ENCODE measurements around the gene OR9Q1. TPM values are rescaled to one million over a fixed set of nuclear protein-coding genes. Genes with fewer than 3 reads are reported as not detected.

The OR9Q1 gene
- total and polyA plus RNA-seq, 2 of the 8 experiments (the other 6 are each of a cell fraction or from before 2014, with no cell fraction given), result not detected

DNA sequence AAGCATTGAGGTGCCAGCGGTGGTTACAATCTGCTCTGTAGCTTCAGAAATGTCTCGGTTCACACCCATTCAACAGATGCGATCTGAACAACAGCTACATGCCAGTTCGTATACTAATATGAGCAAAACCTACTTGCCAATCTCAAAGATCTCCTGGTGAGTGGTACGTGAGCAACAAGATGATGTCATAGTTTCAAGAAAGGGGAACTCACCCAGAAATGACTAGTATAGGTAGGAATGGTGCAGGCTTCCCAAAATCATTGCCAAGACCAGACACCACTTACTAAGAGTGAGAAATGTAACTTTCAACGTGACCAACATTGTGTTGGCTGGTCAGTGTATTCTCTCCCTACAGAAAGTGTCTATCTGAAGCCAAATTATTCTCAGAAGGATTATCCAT is 38.1 kb downstream of the OR9Q1 start:
- H3K4ac ChIP-seq (replicated peaks; ENCODE audit: insufficient read length, low read depth, low read length), result no peak overlapping the region
- H3K18ac ChIP-seq (ENCODE audit: extremely low read depth, low read length), result no peak overlapping the region
- no peak overlapping the region for H3K27ac ChIP-seq (ENCODE audit: low read depth, low read length)
- no peak overlapping the region for H3K4me3 ChIP-seq (ENCODE audit: extremely low read depth in 1 of 4, insufficient read depth in 2 of 4, low read depth in 3 of 4, low read length in 4 of 4)
- no peaks in the 10 kb centered on the region for H4K20me1 ChIP-seq (replicated peaks in 1 of 2; ENCODE audit: control insufficient read depth in 1 of 2, insufficient read depth in 2 of 2, low read length in 2 of 2)
- H3K27me3 ChIP-seq (replicated peaks in 1 of 4; ENCODE audit: control insufficient read depth in 3 of 4, extremely low read depth in 1 of 4, insufficient read depth in 3 of 4, low read length in 3 of 4), result no peaks in the 10 kb centered on the region
- H3K9ac ChIP-seq (replicated peaks in 1 of 4; ENCODE audit: extremely low read depth in 1 of 4, low read depth in 3 of 4, low read length in 3 of 4), result no peak overlapping the region
- H3K4me1 ChIP-seq (replicated peaks in 1 of 4; ENCODE audit: control insufficient read depth in 3 of 4, insufficient read depth in 4 of 4, low read length in 3 of 4), result peaks cover 0 to 19% (median 16%) of the 10 kb centered on the region in 4 experiments; a peak in 6 of 7 replicates
- no peak overlapping the region for H4K91ac ChIP-seq (replicated peaks; ENCODE audit: insufficient read length, low read length)
- CTCF ChIA-PET (ENCODE audit: partially characterized antibody), result interaction anchor here (0.9 to 3.5 kb wide), 11 partner anchors 13 to 462 kb away, joined by 3 to 15 read pairs (median 5); partner anchors contain the start of gene OR9I1
- no peak overlapping the region for H3K56ac ChIP-seq (replicated peaks; ENCODE audit: insufficient read length, low read depth, low read length)
- FAIRE-seq, result no peak
- no peak overlapping the region for H2BK20ac ChIP-seq (ENCODE audit: low read length)
- no peak overlapping the region for H2BK5ac ChIP-seq (ENCODE audit: low read depth, low read length)
- TF ChIP-seq FOSL1 (IDR thresholded peaks at IDR 0.05; ENCODE audit: insufficient read depth, low read depth, low read length) (no peak), BACH1 (IDR thresholded peaks at IDR 0.05; ENCODE audit: low read length) (no peak), HDAC2 (IDR thresholded peaks at IDR 0.05; ENCODE audit: borderline replicate concordance in 1 of 2, low read depth in 2 of 2, low read length in 2 of 2) (no peak), JUN (IDR thresholded peaks at IDR 0.05; ENCODE audit: low read depth, low read length) (no peak)
- TF ChIP-seq, protein P1, sequence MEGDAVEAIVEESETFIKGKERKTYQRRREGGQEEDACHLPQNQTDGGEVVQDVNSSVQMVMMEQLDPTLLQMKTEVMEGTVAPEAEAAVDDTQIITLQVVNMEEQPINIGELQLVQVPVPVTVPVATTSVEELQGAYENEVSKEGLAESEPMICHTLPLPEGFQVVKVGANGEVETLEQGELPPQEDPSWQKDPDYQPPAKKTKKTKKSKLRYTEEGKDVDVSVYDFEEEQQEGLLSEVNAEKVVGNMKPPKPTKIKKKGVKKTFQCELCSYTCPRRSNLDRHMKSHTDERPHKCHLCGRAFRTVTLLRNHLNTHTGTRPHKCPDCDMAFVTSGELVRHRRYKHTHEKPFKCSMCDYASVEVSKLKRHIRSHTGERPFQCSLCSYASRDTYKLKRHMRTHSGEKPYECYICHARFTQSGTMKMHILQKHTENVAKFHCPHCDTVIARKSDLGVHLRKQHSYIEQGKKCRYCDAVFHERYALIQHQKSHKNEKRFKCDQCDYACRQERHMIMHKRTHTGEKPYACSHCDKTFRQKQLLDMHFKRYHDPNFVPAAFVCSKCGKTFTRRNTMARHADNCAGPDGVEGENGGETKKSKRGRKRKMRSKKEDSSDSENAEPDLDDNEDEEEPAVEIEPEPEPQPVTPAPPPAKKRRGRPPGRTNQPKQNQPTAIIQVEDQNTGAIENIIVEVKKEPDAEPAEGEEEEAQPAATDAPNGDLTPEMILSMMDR (IDR thresholded peaks at IDR 0.05; ENCODE audit: control extremely low read depth in 1 of 3, insufficient read depth in 1 of 3, low read depth in 1 of 3, low read length in 3 of 3), result no peak
- TF ChIP-seq, protein P2, sequence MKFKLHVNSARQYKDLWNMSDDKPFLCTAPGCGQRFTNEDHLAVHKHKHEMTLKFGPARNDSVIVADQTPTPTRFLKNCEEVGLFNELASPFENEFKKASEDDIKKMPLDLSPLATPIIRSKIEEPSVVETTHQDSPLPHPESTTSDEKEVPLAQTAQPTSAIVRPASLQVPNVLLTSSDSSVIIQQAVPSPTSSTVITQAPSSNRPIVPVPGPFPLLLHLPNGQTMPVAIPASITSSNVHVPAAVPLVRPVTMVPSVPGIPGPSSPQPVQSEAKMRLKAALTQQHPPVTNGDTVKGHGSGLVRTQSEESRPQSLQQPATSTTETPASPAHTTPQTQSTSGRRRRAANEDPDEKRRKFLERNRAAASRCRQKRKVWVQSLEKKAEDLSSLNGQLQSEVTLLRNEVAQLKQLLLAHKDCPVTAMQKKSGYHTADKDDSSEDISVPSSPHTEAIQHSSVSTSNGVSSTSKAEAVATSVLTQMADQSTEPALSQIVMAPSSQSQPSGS (IDR thresholded peaks at IDR 0.05; ENCODE audit: low read length), result no peak
- POLR2A ChIA-PET (ENCODE audit: partially characterized antibody), result interaction anchor here (0.9 kb wide), 1 partner anchor 239 kb away, joined by 4 read pairs; no protein-coding TSS in a partner anchor
- no peaks in the 10 kb centered on the region for H3K79me1 ChIP-seq (ENCODE audit: low read depth, low read length)
- no peaks in the 10 kb centered on the region for H3K36me3 ChIP-seq (ENCODE audit: control insufficient read depth in 2 of 4, insufficient read depth in 4 of 4, low read length in 3 of 4)
- no peak overlapping the region for H2BK15ac ChIP-seq (ENCODE audit: low read length)
- no peak overlapping the region for H3K14ac ChIP-seq (ENCODE audit: insufficient read length)
- H3K23ac ChIP-seq (ENCODE audit: insufficient read length), result no peak overlapping the region
- H3K4me2 ChIP-seq (ENCODE audit: insufficient read depth in 1 of 2, low read depth in 2 of 2, low read length in 2 of 2), result peak overlapping the region in 1 of 2 experiments; percentile 31; a peak in 1 of 4 replicates
- no peaks in the 10 kb centered on the region for H3K9me3 ChIP-seq (ENCODE audit: insufficient read depth in 2 of 2, low read depth in 1 of 2, low read length in 1 of 2)
- H3K23me2 ChIP-seq (ENCODE audit: low read depth, low read length), result no peaks in the 10 kb centered on the region
- no peak overlapping the region for H4K5ac ChIP-seq (ENCODE audit: insufficient read length, low read depth, low read length)
- peak overlapping the region; percentile 40; the same call in 1 of the 2 replicates for H2AFZ ChIP-seq (ENCODE audit: low read length)
- H3K79me2 ChIP-seq (ENCODE audit: control insufficient read depth in 1 of 2, insufficient read depth in 2 of 2, low read length in 2 of 2), result no peaks in the 10 kb centered on the region
- H2BK12ac ChIP-seq (ENCODE audit: low read depth, low read length), result no peak overlapping the region
- H4K8ac ChIP-seq (ENCODE audit: extremely low read depth, insufficient read depth, low read length), result no peak overlapping the region
- H2BK120ac ChIP-seq (replicated peaks; ENCODE audit: low read depth, low read length), result no peak overlapping the region
- no peak for DNase-seq (ENCODE audit: low read depth in 1 of 2, low spot score in 2 of 2)
- H2AK5ac ChIP-seq (ENCODE audit: low read depth, low read length), result no peak overlapping the region
- 47% methylated on average over 6 of the region's 6 CpGs; no CpG with 5 or more reads in 1 of the 2 experiments for WGBS, 2 experiments (ENCODE audit: extremely low coverage in 1 of 2, insufficient coverage in 1 of 2, insufficient read length in 1 of 2, insufficient replicate concordance in 2 of 2, low coverage in 1 of 2, low lambda C conversion rate in 2 of 2, missing lambda C conversion rate in 1 of 2)
